Left lung (tissue), 10 donors: ENCODE results near the gene UBE2R2. TPM values are rescaled to one million over a fixed set of nuclear protein-coding genes. Genes with fewer than 3 reads are reported as not detected.

Experiments
- ATAC-seq: fragments of 200-7000 bp; cut with Tn5 transposase; one replicate; pipeline ENCODE4 v1.9.1; 2020; ENCODE audit warnings: moderate library complexity
- DNase-seq, 4 donors: peaks; one replicate each; pipeline ENCODE4 v3.0.0-alpha.2; 2013 to 2020
- H3K27ac ChIP-seq, 2 donors: fragments of 200-600 bp; sonication (generic) in 1 of 2; one replicate each; pipeline versions ENCODE4 v1.5.0 to v1.8.0; 2020 to 2021
- H3K27me3 ChIP-seq, 2 donors: fragments of 200-600 bp; sonication (generic) in 1 of 2; one replicate each; pipeline versions ENCODE4 v1.5.0 to v1.8.0; 2020 to 2021
- H3K36me3 ChIP-seq, 2 donors: fragments of 200-600 bp; sonication (generic) in 1 of 2; one replicate each; pipeline versions ENCODE4 v1.5.0 to v1.8.0; 2020 to 2021
- H3K4me1 ChIP-seq, 2 donors: fragments of 200-600 bp; one replicate each; pipeline ENCODE4 v1.8.0; 2021
- H3K4me3 ChIP-seq, 2 donors: fragments of 200-600 bp; sonication (generic) in 1 of 2; one replicate each; pipeline versions ENCODE4 v1.5.0 to v1.8.0; 2020 to 2021; ENCODE audit warnings: mild to moderate bottlenecking in 1 of 2
- H3K9me3 ChIP-seq, 2 donors: fragments of 200-600 bp; sonication (generic) in 1 of 2; one replicate each; pipeline versions ENCODE4 v1.5.0 to v1.8.0; 2020 to 2021
- CTCF ChIP-seq, 2 donors: fragments of 200-600 bp; sonication (generic) in 1 of 2; IDR thresholded peaks; one replicate each; pipeline versions ENCODE4 v1.5.0 to v1.8.0; 2021; ENCODE audit warnings: antibody characterized with exemption in 2 of 2
- intact Hi-C, 2 donors: fragments of 100-400 bp; cut with DNase I; formaldehyde crosslinking; loops; one replicate each; pipeline versions ENCODE4 v1.11.2 to v1.14.2; 2022
- polyA plus RNA-seq, 6 donors: library from polyadenylated mRNA; unstranded; fragments of 120-200 nt; gene quantifications; one replicate each; pipeline ENCODE4 v1.2.1, GENCODE V29; 2013; ENCODE audit not compliant: insufficient read length in 6 of 6
- total RNA-seq, 2 donors: library from RNA; stranded (reverse); fragmentation: NEBNext Ultra II Directional; extraction: Animal tissue kit (Norgen Biotek cat#: 25700); gene quantifications; one replicate each; pipeline ENCODE4 v1.2.1, GENCODE V29; 2021
- donor health status: DM: no; HTN: yes; CAD: no.
- donor health status: DM: no; HTN: no; CAD: no.

UBE2R2 gene
- total and polyA plus RNA-seq, 8 donors = 34.0 to 60.6 (median 56.7) TPM

GRCh38 chr9:33905137-33905536 is 88.2 kb downstream of the UBE2R2 start:
- no peaks in the 10 kb centered on the region for H3K27me3 ChIP-seq

GRCh38 chr9:33906769-33907168 is 89.8 kb downstream of the UBE2R2 start:
- intact Hi-C loops = no loop called here
- no peak for ATAC-seq
- H3K27me3 ChIP-seq = no peaks in the 10 kb centered on the region
- no peak for TF ChIP-seq CTCF (IDR thresholded peaks at IDR 0.05)
- no peaks in the 10 kb centered on the region for H3K4me1 ChIP-seq
- H3K4me3 ChIP-seq = no peak overlapping the region
- no peak overlapping the region for H3K27ac ChIP-seq
- H3K36me3 ChIP-seq = peaks cover 0 to 11% of the 10 kb centered on the region in 2 donors
- no peaks in the 10 kb centered on the region for H3K9me3 ChIP-seq
- DNase-seq = no peak

More at GRCh38 chr9:33905137-33905536, 88.2 kb downstream of the UBE2R2 start:
- intact Hi-C loops = no loop called here
- TF ChIP-seq CTCF (IDR thresholded peaks at IDR 0.05) = no peak
- H3K27ac ChIP-seq = no peak overlapping the region
- DNase-seq (no peak), ATAC-seq (no peak)
- peaks cover 0 to 27% of the 10 kb centered on the region in 2 donors for H3K36me3 ChIP-seq
- H3K9me3 ChIP-seq = no peaks in the 10 kb centered on the region
- H3K4me3 ChIP-seq = no peak overlapping the region
- no peaks in the 10 kb centered on the region for H3K4me1 ChIP-seq

GRCh38 chr9:33907347-33907746 is 90.4 kb downstream of the UBE2R2 start:
- intact Hi-C loops = no loop called here

GRCh38 chr9:33908114-33908513 is 91.2 kb downstream of the UBE2R2 start:
- no peak overlapping the region for H3K4me3 ChIP-seq
- ATAC-seq = no peak
- intact Hi-C loops = no loop called here
- DNase-seq = no peak
- H3K4me1 ChIP-seq = no peaks in the 10 kb centered on the region
- H3K9me3 ChIP-seq = no peaks in the 10 kb centered on the region
- peaks cover 0 to 14% of the 10 kb centered on the region in 2 donors for H3K36me3 ChIP-seq
- TF ChIP-seq CTCF (IDR thresholded peaks at IDR 0.05) = no peak
- H3K27me3 ChIP-seq = no peaks in the 10 kb centered on the region
- H3K27ac ChIP-seq = no peak overlapping the region

More at GRCh38 chr9:33907347-33907746, 90.4 kb downstream of the UBE2R2 start:
- DNase-seq (no peak), ATAC-seq (no peak)
- TF ChIP-seq CTCF (IDR thresholded peaks at IDR 0.05) = no peak
- Histone ChIP-seq H3K9me3 (no peaks in the 10 kb centered on the region), H3K27me3 (no peaks in the 10 kb centered on the region), H3K27ac (no peak overlapping the region), H3K4me3 (no peak overlapping the region), H3K36me3 (peaks cover 0 to 11% of the 10 kb centered on the region in 2 donors), H3K4me1 (no peaks in the 10 kb centered on the region)

GRCh38 chr9:33908749-33909148 is 91.8 kb downstream of the UBE2R2 start:
- H3K9me3 ChIP-seq = no peaks in the 10 kb centered on the region
- TF ChIP-seq CTCF (IDR thresholded peaks at IDR 0.05) = no peak
- H3K27ac ChIP-seq = no peak overlapping the region
- H3K36me3 ChIP-seq = peaks cover 0 to 20% of the 10 kb centered on the region in 2 donors
- intact Hi-C loops = no loop called here
- no peak for DNase-seq
- ATAC-seq = no peak
- H3K4me1 ChIP-seq = no peaks in the 10 kb centered on the region
- no peak overlapping the region for H3K4me3 ChIP-seq
- no peaks in the 10 kb centered on the region for H3K27me3 ChIP-seq
